SU-DHL-6 (cell line): ENCODE measurements around the gene TRPM3.

Experiments
- CTCF ChIP-seq: fragments of 200-600 bp; sonication (generic); IDR thresholded peaks from one replicate; pipeline ENCODE4 v1.5.1; 2017; ENCODE audit warnings: antibody characterized with exemption, mild to moderate bottlenecking, low read length, moderate library complexity; ENCODE audit not compliant: insufficient read depth, poor library complexity, severe bottlenecking
- EZH2phosphoT487 ChIP-seq: fragments of 200-600 bp; sonication (generic), shearing (Covaris generic); conservative IDR thresholded peaks from 2 replicates; pipeline ENCODE4 v1.6.1; 2018; ENCODE audit warnings: mild to moderate bottlenecking, antibody characterized with exemption, low read length, moderate library complexity, mixed read lengths

- TF ChIP-seq CTCF (no peak), EZH2phosphoT487 (no peak)
Observed at GRCh38 chr9:70995511-70995910, 125.9 kb downstream of the TRPM3 start.
